Measurements from ENCODE around the gene GLRX5. TPM values are rescaled to one million over a fixed set of nuclear protein-coding genes. Genes with fewer than 3 reads are reported as not detected.

The GLRX5 gene
- total and polyA plus RNA-seq, 5 donors: 78.1 to 111 (median 78.7) TPM

DNA sequence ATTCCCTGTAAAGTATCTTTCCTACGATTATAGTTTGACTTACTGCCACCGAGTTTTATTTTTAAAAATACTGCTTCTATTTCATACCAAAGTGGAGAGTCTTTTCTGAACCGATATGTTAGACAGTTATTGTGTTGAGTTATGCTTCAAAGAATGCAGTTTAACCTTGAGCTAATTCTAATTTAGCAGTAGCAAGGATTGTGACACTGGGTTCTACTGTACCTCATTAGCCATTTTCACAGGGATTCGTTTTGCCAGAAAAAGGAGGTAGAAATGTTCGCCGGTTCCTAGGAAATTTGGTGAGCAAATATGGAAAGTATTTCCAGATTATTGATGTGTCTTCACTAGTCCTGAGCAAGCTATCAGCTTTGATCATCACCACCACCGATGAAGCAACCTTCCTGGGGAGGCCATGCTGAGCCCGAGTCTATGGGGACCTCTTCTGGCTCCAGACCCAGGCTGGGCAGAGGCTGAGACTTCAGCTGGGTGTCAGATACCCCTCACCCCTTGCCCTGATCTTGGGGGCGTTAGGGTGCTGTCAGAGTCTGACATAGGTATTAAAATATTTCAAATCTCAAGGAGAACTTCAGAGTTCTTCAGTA is 13.6 kb downstream of the GLRX5 start:
- WGBS: 74% methylated on average over 9 of the region's 9 CpGs
- Histone ChIP-seq H3K4me3 (ENCODE audit: low read length) (no peak overlapping the region), H3K9me3 (ENCODE audit: control insufficient read depth, low read length) (no peaks in the 10 kb centered on the region), H3K27me3 (ENCODE audit: control insufficient read depth, insufficient read depth) (no peaks in the 10 kb centered on the region), H3K27ac (ENCODE audit: low read length) (no peak overlapping the region), H3K4me1 (ENCODE audit: control insufficient read depth, insufficient read depth, low read length) (no peaks in the 10 kb centered on the region)
- DNase-seq: peak in 1 of 3 donors; percentile 26
- intact Hi-C loops (cut with DNase I): no loop called here
- ATAC-seq: no peak

DNA sequence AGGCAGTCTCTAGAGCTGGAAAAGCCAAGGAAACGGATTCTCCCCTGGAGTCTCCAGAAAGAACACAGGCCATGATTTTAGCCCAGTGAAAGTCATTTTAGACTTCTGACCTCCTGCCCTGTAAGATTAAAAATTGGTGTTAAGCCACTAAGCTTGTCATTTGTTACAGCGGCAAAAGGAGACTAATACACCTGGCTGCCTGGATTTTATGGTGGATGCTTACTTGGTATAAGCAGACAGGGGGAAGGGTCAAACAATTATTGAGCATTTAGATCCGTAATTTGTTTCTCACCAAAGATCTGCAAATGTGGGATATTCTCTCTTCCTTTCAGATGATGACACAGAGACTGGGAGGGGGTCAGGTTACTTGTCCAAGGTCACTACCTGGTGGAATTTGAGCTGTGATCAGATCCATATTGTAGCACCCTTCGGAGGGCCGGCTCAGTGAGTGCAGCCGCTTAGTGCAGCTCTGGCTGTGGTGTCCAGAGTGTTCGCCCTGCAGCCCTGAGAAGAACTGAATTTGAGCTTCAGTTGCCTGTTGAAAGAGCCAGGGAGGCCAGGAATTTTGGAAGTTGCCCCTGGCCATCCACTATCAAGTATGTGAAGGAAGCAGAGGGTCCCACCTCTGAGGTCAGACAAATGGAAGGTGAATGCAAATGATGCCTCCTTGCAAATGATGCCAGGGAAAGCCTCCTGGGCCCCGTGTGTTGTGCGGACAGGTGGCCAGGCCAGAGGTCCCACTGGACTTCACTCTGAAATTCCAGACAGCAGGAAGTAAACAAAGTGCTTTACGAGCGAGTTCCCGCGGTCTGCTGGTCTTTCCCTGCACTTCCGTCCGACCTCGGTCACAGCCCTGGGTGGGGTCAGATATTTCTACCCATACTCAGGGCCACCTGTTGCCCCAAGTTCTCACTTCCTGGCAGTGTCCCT is 15.1 kb downstream of the GLRX5 start:
- Histone ChIP-seq H3K4me1 (ENCODE audit: control insufficient read depth, insufficient read depth, low read length) (no peaks in the 10 kb centered on the region), H3K9me3 (ENCODE audit: control insufficient read depth, low read length) (no peaks in the 10 kb centered on the region), H3K4me3 (ENCODE audit: low read length) (no peak overlapping the region), H3K27ac (ENCODE audit: low read length) (no peak overlapping the region), H3K27me3 (ENCODE audit: control insufficient read depth, insufficient read depth) (no peaks in the 10 kb centered on the region)
- ATAC-seq (no peak), DNase-seq (peak in 1 of 3 donors; percentile 33)
- WGBS: 92% methylated on average over 16 of the region's 16 CpGs
- intact Hi-C loops (cut with DNase I): no loop called here

DNA sequence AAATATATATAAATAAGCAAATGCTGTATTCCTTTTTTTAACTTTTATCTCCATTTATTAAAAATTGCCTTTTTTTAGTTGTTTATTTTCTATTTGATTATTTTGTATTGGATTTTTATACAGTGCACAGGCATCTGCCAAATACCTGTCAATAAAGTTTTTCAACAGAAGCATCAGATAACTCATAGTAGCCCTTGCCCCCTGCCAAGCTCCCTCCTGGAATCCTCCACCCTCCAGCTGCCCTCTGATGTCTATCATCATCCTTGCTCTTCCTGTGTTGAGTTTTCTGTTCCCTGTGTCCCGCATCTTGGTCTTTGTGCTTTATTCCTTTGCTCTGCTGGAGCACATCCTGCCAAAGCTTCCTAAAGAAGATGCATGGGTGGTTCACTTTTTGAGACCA is 16.6 kb downstream of the GLRX5 start:
- Histone ChIP-seq H3K27ac (ENCODE audit: low read length) (no peak overlapping the region), H3K4me3 (ENCODE audit: low read length) (no peak overlapping the region), H3K4me1 (ENCODE audit: control insufficient read depth, insufficient read depth, low read length) (no peaks in the 10 kb centered on the region), H3K27me3 (ENCODE audit: control insufficient read depth, insufficient read depth) (no peaks in the 10 kb centered on the region), H3K9me3 (ENCODE audit: control insufficient read depth, low read length) (no peaks in the 10 kb centered on the region)
- DNase-seq (no peak), ATAC-seq (no peak)
- intact Hi-C loops (cut with DNase I): no loop called here
- 96% methylated on average over 1 of the region's 1 CpG for WGBS

DNA sequence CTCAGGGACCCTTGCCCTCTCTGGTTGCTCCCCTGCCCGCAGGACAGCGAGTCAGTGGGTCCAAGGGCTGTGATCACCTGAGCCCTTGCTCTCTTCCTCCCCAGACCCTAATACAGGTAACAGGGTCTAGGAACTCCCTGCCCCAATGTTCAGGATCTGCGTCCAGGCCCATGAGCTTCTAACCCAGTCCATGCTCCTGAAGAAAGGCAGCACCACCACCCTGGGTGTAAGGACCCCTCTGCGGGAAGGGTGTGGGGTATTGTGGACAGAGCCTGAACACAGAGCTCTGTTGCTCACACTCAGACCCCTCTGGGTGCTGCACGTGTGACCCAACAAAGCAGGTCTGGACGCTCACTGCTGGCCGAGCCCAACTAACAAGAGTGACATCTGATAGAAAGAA is 18.3 kb downstream of the GLRX5 start:
- Histone ChIP-seq H3K4me3 (ENCODE audit: low read length) (no peak overlapping the region), H3K27ac (ENCODE audit: low read length) (no peak overlapping the region), H3K27me3 (ENCODE audit: control insufficient read depth, insufficient read depth) (no peaks in the 10 kb centered on the region), H3K9me3 (ENCODE audit: control insufficient read depth, low read length) (no peaks in the 10 kb centered on the region), H3K4me1 (ENCODE audit: control insufficient read depth, insufficient read depth, low read length) (no peaks in the 10 kb centered on the region)
- DNase-seq: no peak
- 90% methylated on average over 7 of the region's 7 CpGs for WGBS
- intact Hi-C loops (cut with DNase I): no loop called here
- peak in 1 of 2 donors; percentile 14 for ATAC-seq

- H3K9me3 ChIP-seq (ENCODE audit: control insufficient read depth, low read length): no peaks in the 10 kb centered on the region
- no peaks in the 10 kb centered on the region for H3K4me1 ChIP-seq (ENCODE audit: control insufficient read depth, insufficient read depth, low read length)
- DNase-seq: peak in 1 of 3 donors; percentile 40
- peak; percentile 60 to 87 for ATAC-seq
- H3K4me3 ChIP-seq (ENCODE audit: low read length): no peak overlapping the region
- H3K27ac ChIP-seq (ENCODE audit: low read length): no peak overlapping the region
- intact Hi-C loops (cut with DNase I): no loop called here
- H3K27me3 ChIP-seq (ENCODE audit: control insufficient read depth, insufficient read depth): no peaks in the 10 kb centered on the region
- WGBS: 82% methylated on average over 10 of the region's 10 CpGs
These were observed 20.2 kb downstream of the GLRX5 start for GRCh38 chr14:95555053-95555452.

DNA sequence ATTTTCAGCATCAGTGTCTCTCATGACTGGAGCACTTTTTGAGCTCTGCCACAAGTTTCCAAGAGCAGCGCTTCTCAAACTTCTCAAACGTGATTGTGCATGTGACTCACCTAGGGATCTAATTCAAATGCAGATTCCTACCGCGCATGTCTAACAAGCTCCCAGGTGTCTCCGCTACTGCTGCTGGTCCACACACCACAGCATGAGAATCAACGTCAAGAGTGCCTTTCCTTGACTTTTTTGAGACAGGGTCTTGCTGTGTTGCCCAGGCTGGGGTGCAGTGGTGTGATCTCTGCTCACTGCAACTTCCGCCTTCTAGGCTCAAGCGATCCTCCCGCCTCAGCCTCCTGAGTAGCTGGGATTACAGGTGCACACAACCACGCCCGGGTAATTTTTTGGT is 22.4 kb downstream of the GLRX5 start:
- Histone ChIP-seq H3K4me3 (ENCODE audit: low read length) (no peak overlapping the region), H3K27ac (ENCODE audit: low read length) (no peak overlapping the region), H3K9me3 (ENCODE audit: control insufficient read depth, low read length) (no peaks in the 10 kb centered on the region), H3K27me3 (ENCODE audit: control insufficient read depth, insufficient read depth) (no peaks in the 10 kb centered on the region), H3K4me1 (ENCODE audit: control insufficient read depth, insufficient read depth, low read length) (no peaks in the 10 kb centered on the region)
- DNase-seq (no peak), ATAC-seq (no peak)
- intact Hi-C loops (cut with DNase I): no loop called here
- 89% methylated on average over 11 of the region's 11 CpGs for WGBS

GRCh38 chr14:95557832-95558231 is 23.0 kb downstream of the GLRX5 start:
- ATAC-seq (no peak), DNase-seq (no peak)
- no peak overlapping the region for H3K27ac ChIP-seq (ENCODE audit: low read length)
- H3K4me1 ChIP-seq (ENCODE audit: control insufficient read depth, insufficient read depth, low read length): no peaks in the 10 kb centered on the region
- WGBS: 68% methylated on average over 2 of the region's 2 CpGs
- H3K9me3 ChIP-seq (ENCODE audit: control insufficient read depth, low read length): no peaks in the 10 kb centered on the region
- intact Hi-C loops (cut with DNase I): no loop called here
- no peaks in the 10 kb centered on the region for H3K27me3 ChIP-seq (ENCODE audit: control insufficient read depth, insufficient read depth)
- H3K4me3 ChIP-seq (ENCODE audit: low read length): no peak overlapping the region

DNA sequence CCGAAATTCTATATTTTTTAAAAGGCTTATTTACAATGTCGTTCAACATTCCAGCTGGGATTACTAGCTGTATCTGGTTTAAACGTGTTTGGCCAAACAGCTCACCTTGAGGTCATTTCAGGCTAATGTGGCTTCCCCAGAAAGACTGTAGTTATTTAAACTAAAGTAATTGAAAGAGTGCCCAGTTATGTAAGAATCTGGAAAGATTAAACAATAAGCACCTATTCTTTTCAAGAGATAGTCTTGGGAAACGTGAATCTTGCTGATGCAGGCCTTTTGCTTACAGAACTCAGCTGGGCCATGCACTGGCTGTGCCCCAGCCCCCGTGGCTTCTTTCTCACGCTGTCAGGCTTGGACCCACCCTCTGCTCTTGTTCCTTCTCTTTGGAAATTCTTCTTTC is 24.4 kb downstream of the GLRX5 start:
- Histone ChIP-seq H3K27me3 (ENCODE audit: control insufficient read depth, insufficient read depth) (no peaks in the 10 kb centered on the region), H3K27ac (ENCODE audit: low read length) (no peak overlapping the region), H3K4me1 (ENCODE audit: control insufficient read depth, insufficient read depth, low read length) (no peaks in the 10 kb centered on the region), H3K4me3 (ENCODE audit: low read length) (no peak overlapping the region), H3K9me3 (ENCODE audit: control insufficient read depth, low read length) (no peaks in the 10 kb centered on the region)
- intact Hi-C loops (cut with DNase I): no loop called here
- DNase-seq: no peak
- WGBS: 61% methylated on average over 6 of the region's 6 CpGs
- no peak for ATAC-seq

DNA sequence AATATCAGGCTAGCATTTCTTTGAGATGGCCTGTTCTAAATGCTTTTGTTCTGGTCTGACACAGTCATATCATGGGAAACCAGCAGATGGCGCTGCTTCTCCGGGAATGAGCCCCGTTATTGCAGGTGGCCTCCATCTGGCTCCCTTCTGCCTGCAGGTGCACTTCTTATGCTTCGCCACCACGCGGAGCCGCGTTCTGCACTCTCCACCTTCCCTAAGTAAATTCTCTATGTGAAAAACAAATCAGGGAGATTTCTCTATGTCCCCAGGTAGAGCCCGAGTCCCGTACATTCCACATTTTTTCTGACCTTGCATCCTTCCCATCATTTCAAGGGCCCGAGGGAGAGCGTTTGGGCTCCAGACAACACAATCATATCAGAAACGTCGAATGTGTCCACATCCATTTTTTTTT is 26.2 kb downstream of the GLRX5 start:
- H3K4me3 ChIP-seq (ENCODE audit: low read length): no peak overlapping the region
- no peaks in the 10 kb centered on the region for H3K9me3 ChIP-seq (ENCODE audit: control insufficient read depth, low read length)
- ATAC-seq: peak; percentile 76 to 87
- H3K27ac ChIP-seq (ENCODE audit: low read length): no peak overlapping the region
- no peaks in the 10 kb centered on the region for H3K27me3 ChIP-seq (ENCODE audit: control insufficient read depth, insufficient read depth)
- intact Hi-C loops (cut with DNase I): loop anchor here (2.0 to 10.0 kb wide), 7 partner anchors 211 to 716 kb away; no protein-coding TSS in a partner anchor
- 7% methylated on average over 14 of the region's 14 CpGs for WGBS
- no peaks in the 10 kb centered on the region for H3K4me1 ChIP-seq (ENCODE audit: control insufficient read depth, insufficient read depth, low read length)
- peak; percentile 75 to 93 (median 83) for DNase-seq

GRCh38 chr14:95562892-95563685 is 28.2 kb downstream of the GLRX5 start:
- no peak overlapping the region for H3K27ac ChIP-seq (ENCODE audit: low read length)
- 74% methylated on average over 18 of the region's 18 CpGs for WGBS
- intact Hi-C loops (cut with DNase I): loop anchor here (2.0 to 10.0 kb wide), 7 partner anchors 209 to 714 kb away; no protein-coding TSS in a partner anchor
- H3K27me3 ChIP-seq (ENCODE audit: control insufficient read depth, insufficient read depth): no peaks in the 10 kb centered on the region
- no peaks in the 10 kb centered on the region for H3K9me3 ChIP-seq (ENCODE audit: control insufficient read depth, low read length)
- no peaks in the 10 kb centered on the region for H3K4me1 ChIP-seq (ENCODE audit: control insufficient read depth, insufficient read depth, low read length)
- ATAC-seq (peak; percentile 48 to 53), DNase-seq (peak in 1 of 3 donors; percentile 53)
- no peak overlapping the region for H3K4me3 ChIP-seq (ENCODE audit: low read length)
